ENCODE data around the gene KRT3.
"Not testable (repeated sequence)": the region's sequence is repeated elsewhere in the genome, so short reads cannot be mapped to it uniquely, and the experiment has no call there.

The KRT3 gene

GRCh38 chr12:52777566-52777965 lies 18.4 kb downstream of the KRT3 start:
- DNase-seq = no peak

- DNase-seq = no peak
Observed at GRCh38 chr12:52776913-52777395, 19.0 kb downstream of the KRT3 start, which contains the start of gene KRT76. KRT76 (minus strand) TSS chr12:52777345; CDS start chr12:52777291, 54 bp downstream.

GRCh38 chr12:52776435-52776834 lies 19.5 kb downstream of the KRT3 start:
- no peak for DNase-seq

- DNase-seq = no peak
Observed at GRCh38 chr12:52774629-52775250, 21.2 kb downstream of the KRT3 start.

- DNase-seq = no peak
Observed at GRCh38 chr12:52772772-52773171, 23.1 kb downstream of the KRT3 start.

- DNase-seq = no peak
Observed at GRCh38 chr12:52772188-52772587, 23.7 kb downstream of the KRT3 start.

GRCh38 chr12:52771505-52771904 lies 24.4 kb downstream of the KRT3 start:
- no peak for DNase-seq

GRCh38 chr12:52771088-52771487 lies 24.8 kb downstream of the KRT3 start:
- no peak for DNase-seq

- no peak for DNase-seq
Observed at GRCh38 chr12:52769946-52770345, 26.0 kb downstream of the KRT3 start.

- no peak for DNase-seq
Observed at GRCh38 chr12:52769354-52769753, 26.6 kb downstream of the KRT3 start.

- DNase-seq = no peak
Observed at GRCh38 chr12:52768479-52769200, 27.3 kb downstream of the KRT3 start.

- DNase-seq = no peak
Observed at GRCh38 chr12:52767427-52767826, 28.5 kb downstream of the KRT3 start.

GRCh38 chr12:52767020-52767379 lies 28.9 kb downstream of the KRT3 start:
- DNase-seq = no peak

GRCh38 chr12:52766351-52767019 lies 29.4 kb downstream of the KRT3 start:
- no peak for DNase-seq

- no peak for DNase-seq
Observed at GRCh38 chr12:52765702-52766101, 30.2 kb downstream of the KRT3 start.

- DNase-seq = no peak
Observed at GRCh38 chr12:52763991-52764390, 31.9 kb downstream of the KRT3 start.

GRCh38 chr12:52763036-52763659 lies 32.8 kb downstream of the KRT3 start:
- no peak for DNase-seq

GRCh38 chr12:52761802-52762201 lies 34.1 kb downstream of the KRT3 start:
- no peak for DNase-seq

GRCh38 chr12:52761218-52761617 lies 34.7 kb downstream of the KRT3 start:
- not testable (repeated sequence) for DNase-seq

GRCh38 chr12:52760623-52761022 lies 35.3 kb downstream of the KRT3 start:
- DNase-seq = no peak

- peak in 1 of 6 experiments; percentile 3 for DNase-seq
Observed at GRCh38 chr12:52759695-52760094, 36.2 kb downstream of the KRT3 start.

GRCh38 chr12:52759218-52759617 lies 36.7 kb downstream of the KRT3 start:
- no peak for DNase-seq

- no peak for DNase-seq
Observed at GRCh38 chr12:52757449-52758176, 38.3 kb downstream of the KRT3 start.

All from stimulated activated naive CD4-positive, alpha-beta T cell (primary cell).